ENCODE measurements around the gene NEIL1.
"Not testable (repeated sequence)": the region's sequence is repeated elsewhere in the genome, so short reads cannot be mapped to it uniquely, and the experiment has no call there.

The NEIL1 gene

GRCh38 chr15:75333654-75334419 is 13.0 kb upstream of the NEIL1 start:
- not testable (repeated sequence) for DNase-seq (ENCODE audit: low spot score)

- DNase-seq (ENCODE audit: low spot score) = no peak
These were observed 11.5 kb upstream of the NEIL1 start for GRCh38 chr15:75335313-75335704.

GRCh38 chr15:75335705-75336355 is 11.0 kb upstream of the NEIL1 start, which contains the start of gene COMMD4:
Gene COMMD4, plus strand, starts transcription at chr15:75336063. Its CDS starts 27 bp downstream, at chr15:75336090.
- DNase-seq (ENCODE audit: low spot score) = peak; percentile 91

GRCh38 chr15:75338661-75339240 is 8.1 kb upstream of the NEIL1 start:
- no peak for DNase-seq (ENCODE audit: low spot score)

GRCh38 chr15:75339531-75340240 is 7.2 kb upstream of the NEIL1 start:
- DNase-seq (ENCODE audit: low spot score) = no peak

GRCh38 chr15:75342221-75342620 is 4.6 kb upstream of the NEIL1 start:
- DNase-seq (ENCODE audit: low spot score) = no peak

GRCh38 chr15:75343953-75344352 is 2.9 kb upstream of the NEIL1 start:
- DNase-seq (ENCODE audit: low spot score) = not testable (repeated sequence)

- no peak for DNase-seq (ENCODE audit: low spot score)
These were observed 589 bp downstream of the NEIL1 start for GRCh38 chr15:75347222-75348033.

- no peak for DNase-seq (ENCODE audit: low spot score)
These were observed 1.3 kb downstream of the NEIL1 start for GRCh38 chr15:75348034-75348561.

- no peak for DNase-seq (ENCODE audit: low spot score)
These were observed 1.9 kb downstream of the NEIL1 start for GRCh38 chr15:75348562-75349350.

- not testable (repeated sequence) for DNase-seq (ENCODE audit: low spot score)
These were observed 2.5 kb downstream of the NEIL1 start for GRCh38 chr15:75349351-75349669.

GRCh38 chr15:75349851-75350588 is 3.2 kb downstream of the NEIL1 start:
- no peak for DNase-seq (ENCODE audit: low spot score)

- DNase-seq (ENCODE audit: low spot score) = no peak
These were observed 3.9 kb downstream of the NEIL1 start for GRCh38 chr15:75350601-75351361.

GRCh38 chr15:75352186-75353080 is 5.6 kb downstream of the NEIL1 start:
- no peak for DNase-seq (ENCODE audit: low spot score)

- DNase-seq (ENCODE audit: low spot score) = no peak
These were observed 6.8 kb downstream of the NEIL1 start for GRCh38 chr15:75353604-75354003.

GRCh38 chr15:75354454-75354853 is 7.6 kb downstream of the NEIL1 start:
- DNase-seq (ENCODE audit: low spot score) = no peak

GRCh38 chr15:75355369-75355768 is 8.5 kb downstream of the NEIL1 start:
- DNase-seq (ENCODE audit: low spot score) = no peak

- no peak for DNase-seq (ENCODE audit: low spot score)
These were observed 9.2 kb downstream of the NEIL1 start for GRCh38 chr15:75356006-75356405.

Data from globus pallidus (tissue), 1 donor.